NCI-H82 (cell line): Measurements from ENCODE around the gene PHACTR4.
"Not testable (repeated sequence)": the region's sequence is repeated elsewhere in the genome, so short reads cannot be mapped to it uniquely, and the experiment has no call there.

Experiments
- DNase-seq: peaks from one replicate; lab custom pipeline; 2025; lab: John Stamatoyannopoulos, UW

Gene PHACTR4

GRCh38 chr1:28369371-28370238, at the start of gene PHACTR4:
Gene PHACTR4 (plus strand): TSS chr1:28369740. CDS start chr1:28407448, 37,708 bp downstream.
- peak; percentile 99 for DNase-seq

- DNase-seq: peak; percentile 99
These were observed 47.3 kb upstream of the PHACTR4 start for GRCh38 chr1:28322194-28322593.

- peak; percentile 82 for DNase-seq
These were observed 45.8 kb upstream of the PHACTR4 start for GRCh38 chr1:28323720-28324119.

GRCh38 chr1:28326515-28326914, 43.0 kb upstream of the PHACTR4 start:
- no peak for DNase-seq

GRCh38 chr1:28326984-28327383, 42.6 kb upstream of the PHACTR4 start:
- peak; percentile 43 for DNase-seq

- DNase-seq: not testable (repeated sequence)
These were observed 42.1 kb upstream of the PHACTR4 start for GRCh38 chr1:28327431-28327830.

- no peak for DNase-seq
These were observed 41.3 kb upstream of the PHACTR4 start for GRCh38 chr1:28328228-28328648.

- peak; percentile 61 for DNase-seq
These were observed 40.0 kb upstream of the PHACTR4 start for GRCh38 chr1:28329395-28330153.

- no peak for DNase-seq
These were observed 30.6 kb upstream of the PHACTR4 start for GRCh38 chr1:28338897-28339296.

GRCh38 chr1:28339551-28339950, 30.0 kb upstream of the PHACTR4 start:
- DNase-seq: no peak

GRCh38 chr1:28340221-28340974, 29.1 kb upstream of the PHACTR4 start:
- DNase-seq: no peak

- no peak for DNase-seq
These were observed 27.9 kb upstream of the PHACTR4 start for GRCh38 chr1:28341591-28341990.

GRCh38 chr1:28343405-28343804, 26.1 kb upstream of the PHACTR4 start:
- no peak for DNase-seq

GRCh38 chr1:28353248-28353810, 16.2 kb upstream of the PHACTR4 start:
- DNase-seq: not testable (repeated sequence)

- no peak for DNase-seq
These were observed 15.4 kb upstream of the PHACTR4 start for GRCh38 chr1:28354121-28354520.

- peak; percentile 70 for DNase-seq
These were observed 10.8 kb upstream of the PHACTR4 start for GRCh38 chr1:28358716-28359115.

GRCh38 chr1:28359592-28360239, 9.8 kb upstream of the PHACTR4 start:
- DNase-seq: peak; percentile 83

- DNase-seq: no peak
These were observed 4.7 kb upstream of the PHACTR4 start for GRCh38 chr1:28364888-28365287.

GRCh38 chr1:28365864-28366263, 3.7 kb upstream of the PHACTR4 start:
- DNase-seq: no peak

GRCh38 chr1:28368608-28369007, 932 bp upstream of the PHACTR4 start:
- not testable (repeated sequence) for DNase-seq

- DNase-seq: peak; percentile 59
These were observed 884 bp downstream of the PHACTR4 start for GRCh38 chr1:28370239-28371009.
